Measurements from ENCODE around the gene CCDC175.

CCDC175 gene

DNA sequence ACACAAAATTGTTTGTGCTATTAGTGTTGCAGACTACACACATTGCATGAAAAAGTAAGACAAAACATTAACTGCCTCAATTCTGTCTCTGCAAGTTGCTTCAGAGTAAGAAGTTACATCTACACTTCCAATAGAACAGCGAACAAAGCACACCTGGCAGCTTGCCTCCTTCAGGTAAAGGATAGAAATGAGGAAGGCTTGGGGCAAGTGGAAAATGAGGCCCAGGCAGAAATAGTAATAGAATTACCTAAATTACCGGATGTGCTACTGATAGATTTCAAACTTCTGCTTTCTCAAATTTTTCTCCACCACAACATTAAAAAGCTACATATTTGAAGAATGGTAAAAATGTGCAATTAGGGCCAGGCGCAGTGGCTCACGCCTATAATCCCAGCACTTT is 37.7 kb downstream of the CCDC175 start:
- Histone ChIP-seq H3K9me3 (ENCODE audit: control insufficient read depth, low read length) (no peaks in the 10 kb centered on the region), H3K4me3 (ENCODE audit: low read length) (no peak overlapping the region), H3K36me3 (ENCODE audit: control insufficient read depth, insufficient read depth, low read length, severe bottlenecking) (no peaks in the 10 kb centered on the region), H3K9ac (ENCODE audit: low read length) (no peak overlapping the region), H3K27me3 (replicated peaks; ENCODE audit: control insufficient read depth, insufficient read depth, low read length) (peaks cover 4% of the 10 kb centered on the region), H3K4me1 (ENCODE audit: control insufficient read depth, insufficient read depth, low read length) (no peaks in the 10 kb centered on the region)
- DNase-seq (ENCODE audit: low read depth): no peak

DNA sequence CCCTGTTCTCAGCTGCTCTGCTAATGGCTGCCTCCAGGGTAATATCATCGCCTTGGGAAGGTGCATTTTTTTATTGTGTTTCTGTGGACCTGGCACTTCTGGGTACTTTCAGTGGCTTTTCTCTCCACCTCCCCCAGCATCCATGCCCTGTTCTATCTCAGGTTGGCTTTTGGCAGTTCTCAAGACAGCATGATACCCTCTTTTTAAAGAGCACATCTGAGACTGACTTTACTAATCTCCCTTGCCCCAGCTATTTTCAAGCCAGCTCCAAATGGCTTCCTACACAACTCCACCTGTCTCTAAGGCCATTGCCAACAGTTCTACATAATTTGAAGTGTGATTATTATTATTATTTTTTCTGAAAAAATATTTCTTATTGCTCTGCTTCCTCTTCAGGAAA is 39.1 kb downstream of the CCDC175 start:
- no peaks in the 10 kb centered on the region for H3K9me3 ChIP-seq (ENCODE audit: control insufficient read depth, low read length)
- no peak overlapping the region for H3K9ac ChIP-seq (ENCODE audit: low read length)
- DNase-seq (ENCODE audit: low read depth): no peak
- H3K4me3 ChIP-seq (ENCODE audit: low read length): no peak overlapping the region
- H3K27me3 ChIP-seq (replicated peaks; ENCODE audit: control insufficient read depth, insufficient read depth, low read length): peaks cover 4% of the 10 kb centered on the region
- H3K36me3 ChIP-seq (ENCODE audit: control insufficient read depth, insufficient read depth, low read length, severe bottlenecking): no peaks in the 10 kb centered on the region
- H3K4me1 ChIP-seq (ENCODE audit: control insufficient read depth, insufficient read depth, low read length): no peaks in the 10 kb centered on the region

DNA sequence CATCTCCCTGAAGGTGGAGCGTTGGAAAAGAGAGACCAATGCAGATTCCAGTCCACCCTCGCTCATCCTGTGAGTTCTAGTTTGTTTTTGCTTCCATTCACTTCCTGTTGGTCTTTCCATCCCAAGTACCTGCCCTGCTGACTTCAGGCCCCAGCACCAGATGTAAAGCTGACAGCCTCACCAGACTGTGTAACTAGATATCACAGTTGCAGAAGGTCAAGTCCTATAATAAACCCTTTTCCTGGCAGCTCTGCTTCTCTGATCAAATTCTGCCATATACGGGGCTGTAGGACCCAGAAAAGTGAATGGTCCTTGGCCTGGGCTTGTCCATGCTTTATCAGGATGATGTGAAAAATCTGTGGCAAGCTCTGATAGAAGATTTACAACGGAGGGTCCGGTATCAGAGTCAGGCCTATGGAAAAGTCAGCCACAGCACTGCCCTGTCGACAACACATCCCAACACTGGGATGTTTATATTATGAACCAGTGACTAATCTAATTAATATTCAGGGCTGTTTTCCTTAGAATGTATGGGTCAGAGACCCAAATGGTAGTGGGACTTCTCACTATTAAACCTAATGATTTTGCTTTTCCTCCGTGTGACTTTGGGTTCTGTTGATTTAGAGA is 42.1 kb downstream of the CCDC175 start:
- no peaks in the 10 kb centered on the region for H3K4me1 ChIP-seq (ENCODE audit: control insufficient read depth, insufficient read depth, low read length)
- H3K9me3 ChIP-seq (ENCODE audit: control insufficient read depth, low read length): no peaks in the 10 kb centered on the region
- DNase-seq (ENCODE audit: low read depth): no peak
- peaks cover 4% of the 10 kb centered on the region for H3K27me3 ChIP-seq (replicated peaks; ENCODE audit: control insufficient read depth, insufficient read depth, low read length)
- no peak overlapping the region for H3K9ac ChIP-seq (ENCODE audit: low read length)
- H3K4me3 ChIP-seq (ENCODE audit: low read length): no peak overlapping the region
- no peaks in the 10 kb centered on the region for H3K36me3 ChIP-seq (ENCODE audit: control insufficient read depth, insufficient read depth, low read length, severe bottlenecking)

DNA sequence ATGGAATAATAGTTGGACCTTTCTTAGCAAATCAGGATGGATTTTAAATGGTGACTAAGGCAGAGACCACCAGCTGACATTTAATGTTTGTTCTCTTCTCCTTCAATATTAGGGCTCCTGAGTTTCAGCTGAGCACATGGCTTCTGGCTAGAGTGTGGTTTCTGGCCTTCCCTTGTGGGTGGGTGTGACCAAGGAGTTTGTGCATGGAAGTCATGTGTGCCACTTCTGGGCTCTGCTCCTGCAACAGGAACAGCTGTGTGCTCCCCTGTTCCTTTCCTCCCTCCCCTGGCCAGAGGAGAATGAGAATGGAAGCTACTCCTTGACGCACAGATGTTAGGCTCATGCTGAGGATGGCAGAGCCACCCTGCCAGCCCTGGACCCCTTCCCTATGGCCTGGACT is 44.2 kb downstream of the CCDC175 start:
- H3K4me3 ChIP-seq (ENCODE audit: low read length): no peak overlapping the region
- peaks cover 8% of the 10 kb centered on the region for H3K9me3 ChIP-seq (ENCODE audit: control insufficient read depth, low read length)
- no peaks in the 10 kb centered on the region for H3K36me3 ChIP-seq (ENCODE audit: control insufficient read depth, insufficient read depth, low read length, severe bottlenecking)
- no peak overlapping the region for H3K9ac ChIP-seq (ENCODE audit: low read length)
- H3K4me1 ChIP-seq (ENCODE audit: control insufficient read depth, insufficient read depth, low read length): no peaks in the 10 kb centered on the region
- peaks cover 4% of the 10 kb centered on the region for H3K27me3 ChIP-seq (replicated peaks; ENCODE audit: control insufficient read depth, insufficient read depth, low read length)
- DNase-seq (ENCODE audit: low read depth): no peak

DNA sequence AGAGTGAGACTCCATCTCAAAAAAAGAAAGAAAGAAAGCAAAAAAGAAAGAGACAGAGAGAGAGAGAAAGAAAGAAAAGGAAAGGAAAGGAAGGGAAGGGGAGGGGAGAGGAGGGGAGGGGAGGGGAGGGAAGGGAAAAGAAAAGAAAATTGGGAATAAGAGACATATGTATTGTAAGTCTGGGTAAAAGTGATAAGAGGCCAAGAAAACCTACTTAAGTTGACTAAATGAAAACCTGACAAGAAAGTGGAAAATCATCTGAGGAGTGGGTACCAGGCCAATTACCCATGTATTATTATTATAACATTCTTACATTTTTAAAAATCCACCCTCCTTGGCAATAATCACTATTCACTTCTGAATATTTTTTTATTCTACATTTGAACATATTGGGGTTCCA is 46.3 kb downstream of the CCDC175 start:
- Histone ChIP-seq H3K27me3 (replicated peaks; ENCODE audit: control insufficient read depth, insufficient read depth, low read length) (no peaks in the 10 kb centered on the region), H3K9ac (ENCODE audit: low read length) (no peak overlapping the region), H3K4me3 (ENCODE audit: low read length) (no peak overlapping the region), H3K4me1 (ENCODE audit: control insufficient read depth, insufficient read depth, low read length) (no peaks in the 10 kb centered on the region), H3K36me3 (ENCODE audit: control insufficient read depth, insufficient read depth, low read length, severe bottlenecking) (no peaks in the 10 kb centered on the region), H3K9me3 (ENCODE audit: control insufficient read depth, low read length) (peaks cover 8% of the 10 kb centered on the region)
- DNase-seq (ENCODE audit: low read depth): no peak

DNA sequence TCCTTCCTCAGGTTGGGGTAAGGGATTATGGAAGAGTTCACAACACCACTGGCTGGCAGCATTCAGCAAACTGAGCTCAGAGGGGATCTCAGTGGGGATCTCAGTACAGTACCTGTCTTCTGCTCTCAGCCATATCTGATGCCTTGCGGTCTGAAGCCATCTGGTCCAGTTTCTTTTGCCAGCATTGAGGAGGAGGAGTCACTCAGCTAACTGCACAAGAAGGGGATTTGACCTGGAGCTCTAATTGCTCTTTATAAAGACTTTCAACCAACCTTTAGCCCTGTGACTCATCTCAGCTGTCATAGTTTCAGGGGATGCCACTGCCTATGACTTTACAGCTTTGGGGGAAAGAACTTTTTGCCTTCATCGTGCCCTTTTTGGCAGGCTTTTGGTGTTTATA is 47.4 kb downstream of the CCDC175 start:
- peaks cover 8% of the 10 kb centered on the region for H3K9me3 ChIP-seq (ENCODE audit: control insufficient read depth, low read length)
- DNase-seq (ENCODE audit: low read depth): no peak

DNA sequence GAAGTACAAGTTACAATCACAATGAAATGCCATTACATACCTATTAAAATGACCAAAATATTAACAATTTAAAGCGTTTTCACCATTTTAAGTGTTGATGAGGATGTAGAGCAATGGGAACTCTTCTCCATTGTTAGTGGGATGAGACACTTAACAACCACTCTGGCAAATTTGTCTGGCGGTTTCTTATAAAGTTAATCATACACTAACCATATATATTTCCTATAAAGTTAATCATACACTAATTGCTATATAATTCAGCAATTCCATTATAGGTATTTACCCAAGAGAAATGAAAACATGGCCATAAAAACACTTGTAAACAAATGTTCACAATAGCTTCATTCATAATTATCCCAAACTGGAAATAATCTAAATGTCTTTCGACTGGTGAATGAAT is 56.4 kb downstream of the CCDC175 start:
- Histone ChIP-seq H3K36me3 (ENCODE audit: control insufficient read depth, insufficient read depth, low read length, severe bottlenecking) (no peaks in the 10 kb centered on the region), H3K9me3 (ENCODE audit: control insufficient read depth, low read length) (no peaks in the 10 kb centered on the region), H3K4me3 (ENCODE audit: low read length) (no peak overlapping the region), H3K4me1 (ENCODE audit: control insufficient read depth, insufficient read depth, low read length) (no peaks in the 10 kb centered on the region), H3K27me3 (replicated peaks; ENCODE audit: control insufficient read depth, insufficient read depth, low read length) (no peaks in the 10 kb centered on the region), H3K9ac (ENCODE audit: low read length) (no peak overlapping the region)
- no peak for DNase-seq (ENCODE audit: low read depth)

More for the DNA sequence above, 47.4 kb downstream of the CCDC175 start:
- H3K4me1 ChIP-seq (ENCODE audit: control insufficient read depth, insufficient read depth, low read length): no peaks in the 10 kb centered on the region
- H3K4me3 ChIP-seq (ENCODE audit: low read length): no peak overlapping the region
- H3K27me3 ChIP-seq (replicated peaks; ENCODE audit: control insufficient read depth, insufficient read depth, low read length): no peaks in the 10 kb centered on the region
- H3K36me3 ChIP-seq (ENCODE audit: control insufficient read depth, insufficient read depth, low read length, severe bottlenecking): no peaks in the 10 kb centered on the region
- H3K9ac ChIP-seq (ENCODE audit: low read length): no peak overlapping the region

DNA sequence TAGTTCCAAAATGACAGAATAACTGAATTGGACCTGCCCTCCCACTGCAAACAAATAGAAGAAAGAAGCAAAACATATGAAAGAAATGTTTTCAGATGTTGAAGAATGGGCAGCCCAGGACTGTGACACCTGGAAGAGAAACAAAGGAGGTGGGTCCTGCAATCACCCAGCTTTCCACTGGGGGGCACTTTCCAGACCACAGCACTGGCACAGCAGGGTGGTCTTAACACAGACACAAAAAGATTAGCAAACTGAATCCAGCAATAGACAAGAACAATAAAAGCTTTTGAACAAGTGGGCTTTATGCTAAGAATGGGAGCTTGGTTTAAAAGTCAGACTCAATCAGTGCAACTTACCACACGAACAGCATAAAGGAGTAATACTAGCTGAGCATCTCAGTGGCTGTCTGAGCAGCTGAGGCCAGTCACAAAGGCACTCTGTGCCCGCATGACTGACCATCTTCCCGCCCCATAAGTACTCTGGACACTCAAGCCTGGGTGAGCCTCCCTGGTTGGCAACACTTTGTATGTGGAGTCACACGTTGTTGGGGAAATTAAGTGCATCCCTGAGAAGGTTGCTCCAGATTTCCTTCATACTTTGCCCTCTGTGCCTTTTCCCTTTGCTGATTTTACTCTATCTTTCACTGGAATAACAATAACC is 64.6 kb downstream of the CCDC175 start:
- Histone ChIP-seq H3K9ac (ENCODE audit: low read length) (no peak overlapping the region), H3K36me3 (ENCODE audit: control insufficient read depth, insufficient read depth, low read length, severe bottlenecking) (no peaks in the 10 kb centered on the region), H3K4me3 (ENCODE audit: low read length) (no peak overlapping the region), H3K27me3 (replicated peaks; ENCODE audit: control insufficient read depth, insufficient read depth, low read length) (no peaks in the 10 kb centered on the region), H3K9me3 (ENCODE audit: control insufficient read depth, low read length) (no peaks in the 10 kb centered on the region), H3K4me1 (ENCODE audit: control insufficient read depth, insufficient read depth, low read length) (no peaks in the 10 kb centered on the region)
- DNase-seq (ENCODE audit: low read depth): no peak

DNA sequence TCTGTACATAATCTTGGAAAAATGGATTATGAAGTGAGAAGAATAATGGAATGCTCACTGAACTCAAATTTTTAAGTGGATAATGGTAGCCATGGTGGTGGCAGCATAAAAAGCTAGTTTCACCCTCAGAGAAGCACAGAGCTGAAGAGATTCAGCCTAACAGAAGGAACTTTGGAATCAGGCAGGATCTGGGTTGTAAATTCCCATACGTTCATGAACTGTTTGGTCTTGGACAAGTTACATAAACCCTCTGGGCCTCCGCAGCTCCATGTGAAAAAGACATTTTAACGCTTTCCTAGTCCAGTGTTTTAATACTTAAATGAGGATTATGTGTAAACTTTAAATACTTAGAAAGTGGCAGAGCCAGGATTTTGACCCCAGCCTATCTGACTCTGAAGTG is 65.6 kb downstream of the CCDC175 start:
- no peak overlapping the region for H3K9ac ChIP-seq (ENCODE audit: low read length)
- H3K4me1 ChIP-seq (ENCODE audit: control insufficient read depth, insufficient read depth, low read length): no peaks in the 10 kb centered on the region
- H3K36me3 ChIP-seq (ENCODE audit: control insufficient read depth, insufficient read depth, low read length, severe bottlenecking): no peaks in the 10 kb centered on the region
- DNase-seq (ENCODE audit: low read depth): no peak
- H3K4me3 ChIP-seq (ENCODE audit: low read length): no peak overlapping the region
- no peaks in the 10 kb centered on the region for H3K27me3 ChIP-seq (replicated peaks; ENCODE audit: control insufficient read depth, insufficient read depth, low read length)
- no peaks in the 10 kb centered on the region for H3K9me3 ChIP-seq (ENCODE audit: control insufficient read depth, low read length)

DNA sequence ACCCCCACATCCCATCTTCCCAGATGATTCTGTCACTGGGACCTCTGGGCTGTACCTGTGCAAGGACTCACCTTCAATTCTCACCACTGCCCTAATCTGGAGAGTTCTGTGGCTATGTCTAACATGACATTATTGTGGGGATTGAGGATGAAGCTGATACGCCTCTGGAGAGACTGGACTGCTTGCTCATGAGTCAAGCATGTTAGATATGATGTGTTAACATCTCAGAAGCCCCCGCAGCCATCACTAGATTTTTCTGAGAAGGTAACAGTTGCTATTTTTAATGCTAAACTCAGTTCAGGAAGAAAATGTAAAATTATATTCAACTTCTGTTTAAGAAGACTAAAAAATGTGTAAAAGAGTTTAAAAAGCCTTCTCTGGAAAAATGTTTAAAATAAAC is 66.6 kb downstream of the CCDC175 start:
- Histone ChIP-seq H3K9ac (ENCODE audit: low read length) (no peak overlapping the region), H3K36me3 (ENCODE audit: control insufficient read depth, insufficient read depth, low read length, severe bottlenecking) (no peaks in the 10 kb centered on the region), H3K4me3 (ENCODE audit: low read length) (no peak overlapping the region), H3K4me1 (ENCODE audit: control insufficient read depth, insufficient read depth, low read length) (no peaks in the 10 kb centered on the region), H3K9me3 (ENCODE audit: control insufficient read depth, low read length) (no peaks in the 10 kb centered on the region), H3K27me3 (replicated peaks; ENCODE audit: control insufficient read depth, insufficient read depth, low read length) (no peaks in the 10 kb centered on the region)
- DNase-seq (ENCODE audit: low read depth): no peak

DNA sequence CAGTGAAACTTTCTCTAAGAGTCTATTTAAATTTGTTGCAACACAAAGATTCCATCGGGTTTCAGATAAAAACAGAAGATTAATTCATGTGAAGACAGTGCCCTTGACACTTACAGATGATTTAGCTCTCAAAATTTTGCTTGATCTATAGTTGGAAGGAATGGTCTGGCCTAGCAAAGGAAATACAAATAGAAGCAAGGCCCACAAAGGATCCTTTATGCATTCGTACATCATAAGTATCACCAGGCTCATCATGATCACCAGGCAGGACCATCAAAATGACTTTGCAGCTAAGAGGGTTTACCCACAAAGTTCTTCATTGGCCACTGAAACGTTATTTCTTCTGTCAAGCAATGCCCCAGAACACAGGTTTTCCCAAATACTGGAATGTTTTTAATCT is 67.5 kb downstream of the CCDC175 start:
- Histone ChIP-seq H3K27me3 (replicated peaks; ENCODE audit: control insufficient read depth, insufficient read depth, low read length) (no peaks in the 10 kb centered on the region), H3K9ac (ENCODE audit: low read length) (no peak overlapping the region), H3K4me3 (ENCODE audit: low read length) (no peak overlapping the region), H3K9me3 (ENCODE audit: control insufficient read depth, low read length) (no peaks in the 10 kb centered on the region), H3K36me3 (ENCODE audit: control insufficient read depth, insufficient read depth, low read length, severe bottlenecking) (peaks cover 8% of the 10 kb centered on the region), H3K4me1 (ENCODE audit: control insufficient read depth, insufficient read depth, low read length) (no peaks in the 10 kb centered on the region)
- DNase-seq (ENCODE audit: low read depth): no peak

DNA sequence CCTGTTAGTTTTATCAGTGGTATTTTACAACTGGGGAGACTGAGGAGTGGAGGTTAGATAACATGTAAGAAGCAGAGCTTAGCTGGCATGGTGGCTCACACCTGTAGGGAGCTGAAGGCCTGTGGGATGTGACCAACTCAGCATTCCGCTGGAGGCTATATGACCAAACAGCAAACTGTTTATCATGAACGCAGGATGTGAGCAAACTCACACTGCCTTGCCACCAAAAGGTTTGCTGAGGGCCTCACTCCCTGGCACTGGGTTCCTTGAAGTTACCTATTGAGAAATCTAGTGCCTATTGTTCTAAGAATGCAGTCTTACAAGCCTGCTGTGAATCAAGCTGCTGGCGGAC is 68.9 kb downstream of the CCDC175 start:
- Histone ChIP-seq H3K4me1 (ENCODE audit: control insufficient read depth, insufficient read depth, low read length) (no peaks in the 10 kb centered on the region), H3K9me3 (ENCODE audit: control insufficient read depth, low read length) (no peaks in the 10 kb centered on the region), H3K4me3 (ENCODE audit: low read length) (no peak overlapping the region), H3K9ac (ENCODE audit: low read length) (no peak overlapping the region), H3K27me3 (replicated peaks; ENCODE audit: control insufficient read depth, insufficient read depth, low read length) (no peaks in the 10 kb centered on the region), H3K36me3 (ENCODE audit: control insufficient read depth, insufficient read depth, low read length, severe bottlenecking) (peaks cover 18% of the 10 kb centered on the region)
- no peak for DNase-seq (ENCODE audit: low read depth)
